K562 (cell line): ENCODE data around the gene CLCF1. TPM values are rescaled to one million over a fixed set of nuclear protein-coding genes. Genes with fewer than 3 reads are reported as not detected.

Experiments used
- ATAC-seq: fragments of 200-7000 bp; cut with Tn5 transposase; 3 replicates; pipeline ENCODE4 v1.9.1; 2020; ENCODE audit warnings: moderate library complexity
- BruUV-seq: library from RNA; stranded (reverse); fragments of 400-500 nt; replicated peaks from 2 replicates; lab custom pipeline; 2021; lab: Mats Ljungman, UMichigan
- CTCF ChIA-PET: fragments of 300-600 bp; formaldehyde crosslinking; extraction: SDS; loops from one replicate; lab custom pipeline; 2021; ENCODE audit warnings: low intra/inter-chr PET ratio; lab: Yijun Ruan, JAX
- POLR2A ChIA-PET: fragments of 300-600, 350-650 bp; sonication (Branson Sonifier 250); formaldehyde crosslinking; extraction: SDS; loops from one replicate; lab custom pipeline; 2021; ENCODE audit warnings: antibody characterized with exemption, inconsistent platforms; lab: Yijun Ruan, JAX
- DNase-seq, 4 experiments: peaks; one replicate each; pipeline versions ENCODE4 v3.0.0 to v3.0.0-alpha.2; 2011 to 2018; ENCODE audit warnings: low spot score in 3 of 4, mixed read lengths in 3 of 4; ENCODE audit errors: extremely low read depth in 1 of 4
- FAIRE-seq: peaks from 2 replicates; lab custom pipeline; 2011; peaks lifted over from hg19 to GRCh38; lab: Jason Lieb, UNC
- H2AFZ ChIP-seq: 2 replicates; pipeline ENCODE4 v1.6.0; 2011; ENCODE audit warnings: low read depth, low read length, control low read depth, inconsistent platforms
- H3K27ac ChIP-seq: fragments of 200-600 bp; 3 replicates; pipeline ENCODE4 v1.8.0; 2011; ENCODE audit warnings: low read depth, mild to moderate bottlenecking, control low read depth, inconsistent platforms, low read length, moderate library complexity, mixed read lengths; ENCODE audit errors: extremely low read depth
- H3K27me3 ChIP-seq, 2 experiments: fragments of 300-600 bp in 1 of 2; 2 replicates in 1 of 2; 3 replicates in 1 of 2; pipeline versions ENCODE4 v1.6.0 to v1.8.0; 2011; ENCODE audit warnings: inconsistent platforms in 2 of 2, low read length in 2 of 2, mild to moderate bottlenecking in 1 of 2, mixed read lengths in 1 of 2, moderate library complexity in 1 of 2; ENCODE audit not compliant: control insufficient read depth in 2 of 2, insufficient read depth in 2 of 2
- H3K36me3 ChIP-seq: fragments of 300-600 bp; 3 replicates; pipeline ENCODE4 v1.8.0; 2011; ENCODE audit warnings: mild to moderate bottlenecking, low read length, inconsistent platforms; ENCODE audit not compliant: control insufficient read depth, insufficient read depth
- H3K4me1 ChIP-seq, 2 experiments: fragments of 200-600 bp in 1 of 2; replicated peaks in 1 of 2; 2 replicates in 1 of 2; 3 replicates in 1 of 2; pipeline versions ENCODE4 v1.5.1 to v1.8.0; 2011; ENCODE audit warnings: inconsistent platforms in 2 of 2, low read length in 2 of 2, mild to moderate bottlenecking in 1 of 2, mixed read lengths in 1 of 2, moderate library complexity in 1 of 2; ENCODE audit not compliant: control insufficient read depth in 2 of 2, insufficient read depth in 2 of 2
- H3K4me2 ChIP-seq: 2 replicates; pipeline ENCODE4 v1.6.1; 2011; ENCODE audit warnings: low read length, control low read depth, inconsistent platforms, mixed read lengths; ENCODE audit not compliant: insufficient read depth
- H3K4me3 ChIP-seq: fragments of 200-600 bp; sonication (generic), shearing (Covaris generic); 2 replicates; pipeline ENCODE4 v1.5.1; 2016; ENCODE audit warnings: control low read depth, inconsistent platforms
- H3K79me2 ChIP-seq: fragments of 200-600 bp; 3 replicates; pipeline ENCODE4 v1.8.0; 2011; ENCODE audit warnings: low read length, inconsistent platforms; ENCODE audit not compliant: control insufficient read depth, insufficient read depth
- H3K9ac ChIP-seq, 2 experiments: 2 replicates each; pipeline versions ENCODE4 v1.6.0 to v1.6.1; 2011; ENCODE audit warnings: low read depth in 2 of 2, low read length in 2 of 2, control low read depth in 1 of 2, inconsistent platforms in 1 of 2, mild to moderate bottlenecking in 1 of 2, mixed read lengths in 1 of 2; ENCODE audit not compliant: insufficient read depth in 1 of 2
- H3K9me1 ChIP-seq: one replicate; pipeline ENCODE4 v1.6.0; 2011; ENCODE audit warnings: inconsistent platforms, mild to moderate bottlenecking, low read length, moderate library complexity; ENCODE audit not compliant: control insufficient read depth, insufficient read depth
- H3K9me3 ChIP-seq: replicated peaks from 2 replicates; pipeline ENCODE4 v1.5.1; 2011; ENCODE audit warnings: low read depth, low read length, inconsistent platforms; ENCODE audit not compliant: control insufficient read depth, insufficient read depth
- H4K20me1 ChIP-seq: replicated peaks from 2 replicates; pipeline ENCODE4 v1.6.1; 2011; ENCODE audit warnings: low read length, inconsistent platforms, mixed read lengths; ENCODE audit not compliant: control insufficient read depth, insufficient read depth
- CXXC5 ChIP-seq: fragments of 250-450 bp; sonication (Bioruptor Pico); IDR thresholded peaks from 2 replicates; pipeline ENCODE4 v1.8.0; 2022; ENCODE audit warnings: inconsistent platforms, mild to moderate bottlenecking, moderate library complexity
- HNRNPL ChIP-seq: fragments of 200-400 bp; formaldehyde crosslinking; IDR thresholded peaks from 2 replicates; pipeline ENCODE4 v1.6.1; 2017; ENCODE audit warnings: low read depth, mild to moderate bottlenecking, low read length
- POLR2G ChIP-seq: fragments of 200-400 bp; formaldehyde crosslinking; IDR thresholded peaks from 2 replicates; pipeline ENCODE4 v1.6.1; 2017; ENCODE audit warnings: low read depth, mild to moderate bottlenecking, antibody characterized with exemption, low read length, moderate library complexity
- PYGO2 ChIP-seq: fragments of 450-650 bp; IDR thresholded peaks from 2 replicates; pipeline ENCODE4 v1.6.1; 2016; ENCODE audit warnings: mild to moderate bottlenecking, missing genetic modification characterization, moderate library complexity, missing compliant biosample characterization
- RBFOX2 ChIP-seq: fragments of 200-400 bp; formaldehyde crosslinking; IDR thresholded peaks from 2 replicates; pipeline ENCODE4 v1.6.1; 2017; ENCODE audit warnings: low read depth, mild to moderate bottlenecking, low read length, moderate library complexity
- SPI1 ChIP-seq: IDR thresholded peaks from 2 replicates; pipeline ENCODE4 v1.6.1; 2011; ENCODE audit warnings: low read depth, low read length, control low read depth, borderline replicate concordance
- ZNF507 ChIP-seq: conservative IDR thresholded peaks from 2 replicates; pipeline ENCODE4 v1.6.1; 2017; ENCODE audit warnings: missing genetic modification characterization, missing compliant biosample characterization
- WGBS: fragments of 100-300 bp; shearing (Covaris generic); methylation state at CpG from one replicate; pipeline ENCODE4 v1.1.6; 2016; ENCODE audit warnings: low coverage, mixed read lengths; ENCODE audit not compliant: insufficient coverage; ENCODE audit errors: missing lambda C conversion rate; 5-methylcytosine and 5-hydroxymethylcytosine counted together
- in situ Hi-C: fragments of 300-500 bp; cut with MboI; formaldehyde crosslinking; loops from 4 replicates; pipeline ENCODE4 v1.15.0; 2018; ENCODE audit warnings: inconsistent platforms, mixed read lengths
- intact Hi-C: fragments of 100-400 bp; cut with micrococcal nuclease; formaldehyde crosslinking; loops from 2 replicates; pipeline ENCODE4 v1.14.2; 2022
- polyA plus RNA-seq, 8 experiments: library from polyadenylated mRNA; depleted of rRNA in 4 of 8; stranded (reverse) in 5 of 8; unstranded in 3 of 8; fragments of >200 nt; fragmentation: Nextera tagmentation in 2 of 8; fragmentation: Illumina TruSeq in 1 of 8; extraction: Ambion mirVana in 2 of 8; extraction: Trizol in 1 of 8; gene quantifications; 2 replicates each; pipeline versions ENCODE4 v1.2.1 to v1.2.3, GENCODE V29; 2011 to 2014; ENCODE audit warnings: inconsistent platforms in 1 of 8, missing spikeins in 1 of 8
- total RNA-seq, 7 experiments: library from RNA; depleted of rRNA in 6 of 7; stranded (reverse); fragments of >200 nt in 6 of 7; fragmentation: Illumina TruSeq in 2 of 7; extraction: Trizol in 2 of 7; gene quantifications; 2 replicates each; pipeline versions ENCODE4 v1.2.1 to v1.2.3, GENCODE V29; 2011 to 2021; ENCODE audit warnings: low replicate concordance in 1 of 7
- TF ChIP-seq, protein P1 (sequence below): fragments of 150-350 bp; IDR thresholded peaks from 2 replicates; pipeline ENCODE4 v1.6.1; 2014; ENCODE audit warnings: low read depth, mild to moderate bottlenecking, low read length, borderline replicate concordance
- TF ChIP-seq, protein P2 (sequence below): fragments of 450-650 bp; formaldehyde crosslinking; IDR thresholded peaks from 2 replicates; pipeline ENCODE4 v1.4.0; 2020; ENCODE audit warnings: mild to moderate bottlenecking, moderate library complexity

CLCF1 gene
- total and polyA plus RNA-seq, 9 of the 15 experiments (the other 6 are each of a cell fraction or from before 2014, with no cell fraction given) = 0.49 to 5.8 (median 3.0) TPM

DNA sequence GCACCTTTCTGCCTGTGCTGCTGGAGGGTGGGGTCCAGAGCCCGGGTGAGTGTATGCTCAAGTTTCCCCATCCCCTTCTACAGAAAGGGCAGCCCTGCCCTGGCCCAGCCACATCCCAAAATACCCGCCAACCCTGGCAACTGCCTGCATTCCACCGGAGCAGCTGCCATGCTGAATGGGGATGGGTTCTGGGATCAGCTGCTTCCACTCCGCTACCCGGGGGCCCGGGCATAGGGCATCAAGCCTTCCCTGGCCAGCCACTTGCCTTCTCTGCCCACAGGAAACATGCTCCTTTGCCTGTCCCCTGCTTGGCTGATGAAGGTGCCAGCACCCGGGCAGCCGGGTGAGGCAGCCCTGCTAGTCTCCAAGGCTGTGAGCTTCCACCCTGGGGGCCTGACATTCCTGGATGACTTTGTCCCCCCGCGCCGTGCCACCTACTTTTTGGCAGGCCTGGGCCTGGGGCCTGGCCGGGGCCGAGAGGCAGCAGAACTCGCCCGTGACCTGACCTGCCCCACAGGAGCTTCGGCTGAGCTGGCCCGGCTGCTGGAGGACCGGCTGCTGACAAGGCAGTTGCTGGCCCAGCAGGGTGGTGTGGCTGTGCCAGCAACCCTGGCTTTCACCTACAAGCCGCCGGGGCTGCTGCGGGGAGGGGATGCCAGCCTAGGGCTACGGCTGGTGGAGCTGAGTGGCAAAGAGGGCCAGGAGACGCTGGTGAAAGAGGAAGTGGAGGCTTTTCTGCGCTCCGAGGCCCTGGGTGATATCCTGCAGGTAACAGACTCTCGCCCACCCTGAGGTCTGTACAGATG, 45.3 kb upstream of the CLCF1 start:
- POLR2A ChIA-PET = interaction anchor here (1.5 to 2.3 kb wide), 3 partner anchors 10 to 17 kb away, joined by 6 to 8 read pairs (median 7); partner anchors contain the start of gene PPP1CA
- DNase-seq = no peak

More for the DNA sequence above, 45.3 kb upstream of the CLCF1 start:
- Histone ChIP-seq H3K4me1 (peaks cover 6 to 65% of the 10 kb centered on the region in 2 experiments), H4K20me1 (no peaks in the 10 kb centered on the region), H3K36me3 (no peaks in the 10 kb centered on the region), H3K9me1 (no peaks in the 10 kb centered on the region), H3K27me3 (no peaks in the 10 kb centered on the region), H3K9ac (no peak overlapping the region; a peak in 1 of 4 replicates), H3K4me3 (no peak overlapping the region), H2AFZ (no peak overlapping the region), H3K27ac (no peak overlapping the region), H3K9me3 (no peaks in the 10 kb centered on the region), H3K79me2 (peaks cover 8% of the 10 kb centered on the region; the same call in 1 of the 3 replicates), H3K4me2 (no peak overlapping the region)
- BruUV-seq = no TSS peak
- TF ChIP-seq CXXC5 = no peak
- 0 out of 2 replicates have a peak, but pooled peaks have one; percentile 13 for TF ChIP-seq HNRNPL
- TF ChIP-seq POLR2G = 0 out of 2 replicates have a peak, but pooled peaks have one; percentile 34
- TF ChIP-seq, protein P1, sequence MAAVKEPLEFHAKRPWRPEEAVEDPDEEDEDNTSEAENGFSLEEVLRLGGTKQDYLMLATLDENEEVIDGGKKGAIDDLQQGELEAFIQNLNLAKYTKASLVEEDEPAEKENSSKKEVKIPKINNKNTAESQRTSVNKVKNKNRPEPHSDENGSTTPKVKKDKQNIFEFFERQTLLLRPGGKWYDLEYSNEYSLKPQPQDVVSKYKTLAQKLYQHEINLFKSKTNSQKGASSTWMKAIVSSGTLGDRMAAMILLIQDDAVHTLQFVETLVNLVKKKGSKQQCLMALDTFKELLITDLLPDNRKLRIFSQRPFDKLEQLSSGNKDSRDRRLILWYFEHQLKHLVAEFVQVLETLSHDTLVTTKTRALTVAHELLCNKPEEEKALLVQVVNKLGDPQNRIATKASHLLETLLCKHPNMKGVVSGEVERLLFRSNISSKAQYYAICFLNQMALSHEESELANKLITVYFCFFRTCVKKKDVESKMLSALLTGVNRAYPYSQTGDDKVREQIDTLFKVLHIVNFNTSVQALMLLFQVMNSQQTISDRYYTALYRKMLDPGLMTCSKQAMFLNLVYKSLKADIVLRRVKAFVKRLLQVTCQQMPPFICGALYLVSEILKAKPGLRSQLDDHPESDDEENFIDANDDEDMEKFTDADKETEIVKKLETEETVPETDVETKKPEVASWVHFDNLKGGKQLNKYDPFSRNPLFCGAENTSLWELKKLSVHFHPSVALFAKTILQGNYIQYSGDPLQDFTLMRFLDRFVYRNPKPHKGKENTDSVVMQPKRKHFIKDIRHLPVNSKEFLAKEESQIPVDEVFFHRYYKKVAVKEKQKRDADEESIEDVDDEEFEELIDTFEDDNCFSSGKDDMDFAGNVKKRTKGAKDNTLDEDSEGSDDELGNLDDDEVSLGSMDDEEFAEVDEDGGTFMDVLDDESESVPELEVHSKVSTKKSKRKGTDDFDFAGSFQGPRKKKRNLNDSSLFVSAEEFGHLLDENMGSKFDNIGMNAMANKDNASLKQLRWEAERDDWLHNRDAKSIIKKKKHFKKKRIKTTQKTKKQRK = no peak
- TF ChIP-seq ZNF507 = no peak
- TF ChIP-seq, protein P2, sequence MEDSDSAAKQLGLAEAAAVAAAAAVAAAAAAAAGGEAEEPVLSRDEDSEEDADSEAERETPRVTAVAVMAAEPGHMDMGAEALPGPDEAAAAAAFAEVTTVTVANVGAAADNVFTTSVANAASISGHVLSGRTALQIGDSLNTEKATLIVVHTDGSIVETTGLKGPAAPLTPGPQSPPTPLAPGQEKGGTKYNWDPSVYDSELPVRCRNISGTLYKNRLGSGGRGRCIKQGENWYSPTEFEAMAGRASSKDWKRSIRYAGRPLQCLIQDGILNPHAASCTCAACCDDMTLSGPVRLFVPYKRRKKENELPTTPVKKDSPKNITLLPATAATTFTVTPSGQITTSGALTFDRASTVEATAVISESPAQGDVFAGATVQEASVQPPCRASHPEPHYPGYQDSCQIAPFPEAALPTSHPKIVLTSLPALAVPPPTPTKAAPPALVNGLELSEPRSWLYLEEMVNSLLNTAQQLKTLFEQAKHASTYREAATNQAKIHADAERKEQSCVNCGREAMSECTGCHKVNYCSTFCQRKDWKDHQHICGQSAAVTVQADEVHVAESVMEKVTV = no peak
- TF ChIP-seq SPI1 = peak; percentile 63; the same call in 1 of the 2 replicates
- TF ChIP-seq PYGO2 (tag) = no peak
- TF ChIP-seq RBFOX2 = peak; percentile 36; the same call in 1 of the 2 replicates
- CTCF ChIA-PET = no interaction called here
- FAIRE-seq = no peak
- intact Hi-C loops (no loop called here), in situ Hi-C loops (no loop called here)
- no peak for ATAC-seq
- WGBS = 83% methylated on average over 25 of the region's 26 CpGs
